WTC11 (cell line): ENCODE data around the gene ZNF22. TPM values are rescaled to one million over a fixed set of nuclear protein-coding genes. Genes with fewer than 3 reads are reported as not detected.

ENCODE experiments used
- ATAC-seq: fragments of 200-7000 bp; cut with Tn5 transposase; 2 replicates; pipeline ENCODE4 v1.10.0; 2021; ENCODE audit warnings: mild to moderate bottlenecking, moderate library complexity
- CTCF ChIA-PET: fragments of 300-600 bp; sonication (Branson Sonifier 250); formaldehyde crosslinking; loops from one replicate; lab custom pipeline; 2021; ENCODE audit warnings: antibody characterized with exemption; lab: Charles Lee
- POLR2A ChIA-PET: fragments of 350-600 bp; sonication (Branson Sonifier 250); formaldehyde crosslinking; loops from one replicate; lab custom pipeline; 2021; ENCODE audit warnings: antibody characterized with exemption; lab: Charles Lee
- DNase-seq: peaks from one replicate; pipeline ENCODE4 v3.0.0; 2021; ENCODE audit warnings: low spot score
- H3K27ac Mint-ChIP-seq: 2 replicates; pipeline ENCODE4 v1.8.0; 2021; ENCODE audit warnings: mixed read lengths
- H3K27me3 Mint-ChIP-seq: 2 replicates; pipeline ENCODE4 v1.8.0; 2021; ENCODE audit warnings: low read depth, mild to moderate bottlenecking, moderate library complexity, mixed read lengths
- H3K36me3 Mint-ChIP-seq: 2 replicates; pipeline ENCODE4 v1.8.0; 2021; ENCODE audit warnings: mixed read lengths
- H3K4me1 Mint-ChIP-seq: 2 replicates; pipeline ENCODE4 v1.8.0; 2022; ENCODE audit warnings: mixed read lengths
- H3K4me3 Mint-ChIP-seq: 2 replicates; pipeline ENCODE4 v1.8.0; 2021; ENCODE audit warnings: mild to moderate bottlenecking, moderate library complexity, mixed read lengths
- H3K9me3 Mint-ChIP-seq: 2 replicates; pipeline ENCODE4 v1.8.0; 2021; ENCODE audit warnings: mixed read lengths
- ARID4B ChIP-seq: sonication (generic); formaldehyde crosslinking; IDR thresholded peaks from 2 replicates; pipeline ENCODE4 v1.8.0; 2023; ENCODE audit warnings: missing genetic modification reagents, mild to moderate bottlenecking, borderline replicate concordance
- E2F1 ChIP-seq: sonication (generic); formaldehyde crosslinking; IDR thresholded peaks from 2 replicates; pipeline ENCODE4 v1.8.0; 2022; ENCODE audit warnings: mild to moderate bottlenecking, missing genetic modification reagents
- ESRRA ChIP-seq: sonication (generic); formaldehyde crosslinking; IDR thresholded peaks from 2 replicates; pipeline ENCODE4 v1.8.1; 2022; ENCODE audit warnings: mild to moderate bottlenecking, missing genetic modification reagents, borderline replicate concordance
- GABPB1 ChIP-seq: sonication (generic); formaldehyde crosslinking; IDR thresholded peaks from 2 replicates; pipeline ENCODE4 v1.8.1; 2023; ENCODE audit warnings: mild to moderate bottlenecking, missing genetic modification reagents
- GRHL2 ChIP-seq: fragments of 250-450 bp; sonication (Bioruptor Pico); IDR thresholded peaks from 2 replicates; pipeline ENCODE4 v1.8.0; 2022; ENCODE audit warnings: mild to moderate bottlenecking, moderate library complexity; ENCODE audit not compliant: insufficient replicate concordance, severe bottlenecking
- MAX ChIP-seq: sonication (generic); formaldehyde crosslinking; IDR thresholded peaks from 2 replicates; pipeline ENCODE4 v1.8.0; 2022; ENCODE audit warnings: mild to moderate bottlenecking, missing genetic modification reagents
- PRDM15 ChIP-seq: sonication (generic); formaldehyde crosslinking; IDR thresholded peaks from 2 replicates; pipeline ENCODE4 v1.8.0; 2022; ENCODE audit warnings: missing genetic modification reagents
- STAT6 ChIP-seq: sonication (generic); formaldehyde crosslinking; conservative IDR thresholded peaks from 2 replicates; pipeline ENCODE4 v1.8.1; 2023; ENCODE audit warnings: mild to moderate bottlenecking, low read depth, missing genetic modification reagents, moderate library complexity
- ZNF396 ChIP-seq: fragments of 250-450 bp; sonication (Bioruptor Pico); IDR thresholded peaks from 2 replicates; pipeline ENCODE4 v1.8.0; 2021; ENCODE audit warnings: mild to moderate bottlenecking, moderate library complexity, borderline replicate concordance
- ZNF423 ChIP-seq: fragments of 250-450 bp; sonication (Bioruptor Pico); IDR thresholded peaks from 2 replicates; pipeline ENCODE4 v2.1.2; 2022; ENCODE audit warnings: mild to moderate bottlenecking, moderate library complexity
- ZNF512 ChIP-seq: sonication (generic); formaldehyde crosslinking; IDR thresholded peaks from 2 replicates; pipeline ENCODE4 v1.8.1; 2022; ENCODE audit warnings: missing genetic modification reagents, borderline replicate concordance
- ZNF671 ChIP-seq: fragments of 250-450 bp; sonication (Bioruptor Pico); IDR thresholded peaks from 2 replicates; pipeline ENCODE4 v1.8.0; 2021; ENCODE audit warnings: mild to moderate bottlenecking
- total RNA-seq: library from RNA; stranded (reverse); gene quantifications from 3 replicates; pipeline ENCODE4 v1.2.3, GENCODE V29; 2021

ZNF22 gene
- total RNA-seq, 1 experiment from 2014 or later = 31.0 TPM

GRCh38 chr10:44989597-44990301, 11.0 kb upstream of the ZNF22 start:
- Mint-ChIP-seq H3K36me3 (peaks cover 13% of the 10 kb centered on the region), H3K27me3 (no peaks in the 10 kb centered on the region; the same call in 1 of the 2 replicates), H3K9me3 (no peaks in the 10 kb centered on the region), H3K4me3 (no peak overlapping the region), H3K27ac (peak overlapping the region; percentile 82), H3K4me1 (peaks cover 79% of the 10 kb centered on the region)
- TF ChIP-seq ESRRA (CRISPR knock-in tag) (no peak), PRDM15 (CRISPR knock-in tag) (no peak), MAX (CRISPR knock-in tag) (no peak), STAT6 (CRISPR knock-in tag) (no peak)
- peak; percentile 50 for ATAC-seq
- ChIA-PET POLR2A (interaction anchor here (0.6 to 1.5 kb wide), 2 partner anchors 57 to 630 kb away, joined by 5 to 8 read pairs; no protein-coding TSS in a partner anchor), CTCF (interaction anchor here (0.6 to 9.4 kb wide), 19 partner anchors 10 to 231 kb away, joined by 3 to 143 read pairs (median 5); partner anchors contain the start of genes DEPP1, RASSF4, TMEM72 and ZNF22)
- DNase-seq = no peak

- Mint-ChIP-seq H3K9me3 (no peaks in the 10 kb centered on the region), H3K4me3 (no peak overlapping the region), H3K27ac (peak overlapping the region; percentile 82), H3K36me3 (peaks cover 13% of the 10 kb centered on the region), H3K4me1 (peaks cover 75% of the 10 kb centered on the region), H3K27me3 (no peaks in the 10 kb centered on the region; the same call in 1 of the 2 replicates)
- ChIA-PET CTCF (interaction anchor here (0.8 to 9.4 kb wide), 16 partner anchors 10 to 127 kb away, joined by 3 to 143 read pairs (median 6); partner anchors contain the start of genes DEPP1, RASSF4, TMEM72 and ZNF22), POLR2A (interaction anchor here (0.6 to 1.5 kb wide), 2 partner anchors 57 to 631 kb away, joined by 5 to 8 read pairs; no protein-coding TSS in a partner anchor)
- 0 out of 2 replicates have a peak, but pooled peaks have one; percentile 19 for TF ChIP-seq MAX (CRISPR knock-in tag)
- no peak for TF ChIP-seq GRHL2 (CRISPR knock-in tag)
- TF ChIP-seq ZNF512 = no peak
- TF ChIP-seq ZNF396 (CRISPR knock-in tag) = peak; percentile 41; the same call in 1 of the 2 replicates
- TF ChIP-seq GABPB1 (CRISPR knock-in tag) = peak; percentile 95
- 0 out of 2 replicates have a peak, but pooled peaks have one; percentile 19 for TF ChIP-seq ZNF423 (CRISPR knock-in tag)
- DNase-seq (peak; percentile 62), ATAC-seq (peak; percentile 88)
Observed at GRCh38 chr10:44990302-44990655, 10.4 kb upstream of the ZNF22 start.

- Mint-ChIP-seq H3K4me3 (no peak overlapping the region), H3K4me1 (peaks cover 68% of the 10 kb centered on the region), H3K27me3 (no peaks in the 10 kb centered on the region; the same call in 1 of the 2 replicates), H3K9me3 (no peaks in the 10 kb centered on the region), H3K27ac (no peak overlapping the region), H3K36me3 (peaks cover 13% of the 10 kb centered on the region)
- ChIA-PET CTCF (interaction anchor here (0.7 to 9.4 kb wide), 16 partner anchors 9 to 128 kb away, joined by 3 to 143 read pairs (median 6); partner anchors contain the start of genes DEPP1, RASSF4, TMEM72 and ZNF22), POLR2A (interaction anchor here (1.5 kb wide), 1 partner anchor 58 kb away, joined by 8 read pairs; no protein-coding TSS in a partner anchor)
- ATAC-seq = no peak
- no peak for DNase-seq
- TF ChIP-seq ARID4B (CRISPR knock-in tag) (no peak), ZNF423 (CRISPR knock-in tag) (no peak), ZNF671 (CRISPR knock-in tag) (no peak), E2F1 (CRISPR knock-in tag) (no peak), ESRRA (CRISPR knock-in tag) (no peak)
Observed at GRCh38 chr10:44990965-44991364, 9.8 kb upstream of the ZNF22 start.
